ENCODE measurements around the gene PDCD1LG2. TPM values are rescaled to one million over a fixed set of nuclear protein-coding genes. Genes with fewer than 3 reads are reported as not detected.

Gene PDCD1LG2
- total RNA-seq, 1 donor from 2014 or later = 3.7 TPM

DNA sequence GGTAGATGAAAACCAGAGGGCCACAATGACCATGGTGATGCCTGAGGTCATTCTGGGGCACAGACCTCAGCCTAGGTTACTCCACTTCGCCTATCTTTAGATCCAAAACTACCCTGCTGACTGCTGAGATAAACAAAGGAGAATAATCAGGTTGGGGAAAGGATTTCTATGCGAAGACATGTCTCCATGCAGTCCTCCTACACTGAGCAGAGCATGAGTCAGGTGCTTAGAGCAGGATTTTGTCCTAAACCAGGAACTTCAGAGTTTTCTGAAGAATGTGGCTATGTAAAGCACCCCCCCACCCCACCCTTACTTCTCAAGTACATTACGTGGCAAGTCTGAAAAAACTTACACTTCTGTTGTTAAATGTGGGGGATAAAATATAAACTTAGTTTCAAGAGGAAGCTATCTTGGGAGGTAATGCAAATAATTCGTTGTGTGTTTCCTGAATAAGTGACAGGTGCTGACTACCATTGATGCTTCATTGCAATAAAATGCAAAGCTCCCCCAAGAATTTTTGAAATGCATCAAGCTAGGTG, 19.4 kb downstream of the PDCD1LG2 start:
- no peak overlapping the region for H3K27ac ChIP-seq (ENCODE audit: low read depth, low read length)
- H3K4me3 ChIP-seq (ENCODE audit: low read length in 3 of 3) = no peak overlapping the region
- H3K9ac ChIP-seq (ENCODE audit: low read depth in 1 of 3, low read length in 3 of 3) = no peak overlapping the region
- H3K4me1 ChIP-seq (ENCODE audit: control insufficient read depth in 3 of 3, insufficient read depth in 3 of 3, low read length in 3 of 3) = peaks cover 0 to 7% (median 0%) of the 10 kb centered on the region in 3 donors
- H3K36me3 ChIP-seq (ENCODE audit: control insufficient read depth in 3 of 3, insufficient read depth in 3 of 3, low read length in 3 of 3) = peaks cover 0 to under 1% (median 0%) of the 10 kb centered on the region in 3 donors
- no peaks in the 10 kb centered on the region for H3K9me3 ChIP-seq (ENCODE audit: control insufficient read depth in 3 of 3, low read length in 3 of 3)
- no peaks in the 10 kb centered on the region for H3K27me3 ChIP-seq (ENCODE audit: control insufficient read depth in 3 of 3, insufficient read depth in 3 of 3, low read length in 3 of 3)

GRCh38 chr9:5531101-5531882, 21.0 kb downstream of the PDCD1LG2 start:
- Histone ChIP-seq H3K27me3 (ENCODE audit: control insufficient read depth in 3 of 3, insufficient read depth in 3 of 3, low read length in 3 of 3) (no peaks in the 10 kb centered on the region), H3K4me1 (ENCODE audit: control insufficient read depth in 3 of 3, insufficient read depth in 3 of 3, low read length in 3 of 3) (peaks cover 0 to 8% (median 0%) of the 10 kb centered on the region in 3 donors), H3K4me3 (ENCODE audit: low read length in 3 of 3) (no peak overlapping the region), H3K9me3 (ENCODE audit: control insufficient read depth in 3 of 3, low read length in 3 of 3) (no peaks in the 10 kb centered on the region), H3K36me3 (ENCODE audit: control insufficient read depth in 3 of 3, insufficient read depth in 3 of 3, low read length in 3 of 3) (peaks cover 0 to 2% (median 0%) of the 10 kb centered on the region in 3 donors), H3K27ac (ENCODE audit: low read depth, low read length) (no peak overlapping the region), H3K9ac (ENCODE audit: low read depth in 1 of 3, low read length in 3 of 3) (no peak overlapping the region)

GRCh38 chr9:5532306-5532705, 22.0 kb downstream of the PDCD1LG2 start:
- Histone ChIP-seq H3K4me3 (ENCODE audit: low read length in 3 of 3) (no peak overlapping the region), H3K27me3 (ENCODE audit: control insufficient read depth in 3 of 3, insufficient read depth in 3 of 3, low read length in 3 of 3) (no peaks in the 10 kb centered on the region), H3K27ac (ENCODE audit: low read depth, low read length) (no peak overlapping the region), H3K9me3 (ENCODE audit: control insufficient read depth in 3 of 3, low read length in 3 of 3) (no peaks in the 10 kb centered on the region), H3K4me1 (ENCODE audit: control insufficient read depth in 3 of 3, insufficient read depth in 3 of 3, low read length in 3 of 3) (peaks cover 0 to 8% (median 0%) of the 10 kb centered on the region in 3 donors), H3K36me3 (ENCODE audit: control insufficient read depth in 3 of 3, insufficient read depth in 3 of 3, low read length in 3 of 3) (peaks cover 0 to 2% (median 0%) of the 10 kb centered on the region in 3 donors), H3K9ac (ENCODE audit: low read depth in 1 of 3, low read length in 3 of 3) (no peak overlapping the region)

DNA sequence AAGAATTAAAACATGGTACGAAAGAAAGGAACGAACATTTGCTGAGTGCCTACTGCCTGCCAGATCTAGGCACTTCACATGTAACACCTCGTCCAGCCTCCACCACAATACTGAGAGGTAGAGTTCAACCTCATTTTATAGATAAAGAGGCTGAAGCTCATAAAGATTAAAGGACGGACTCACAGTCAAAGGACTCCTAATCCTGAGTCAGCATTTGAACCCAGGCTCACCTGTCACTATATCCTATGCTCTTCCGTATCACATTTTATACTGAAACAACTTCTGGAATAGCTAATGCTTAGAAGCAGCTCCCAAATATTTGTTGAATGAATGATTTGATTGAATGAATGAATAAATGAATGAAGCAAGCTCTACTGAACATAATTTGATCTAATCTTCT, 22.5 kb downstream of the PDCD1LG2 start:
- Histone ChIP-seq H3K4me1 (ENCODE audit: control insufficient read depth in 3 of 3, insufficient read depth in 3 of 3, low read length in 3 of 3) (peaks cover 0 to 8% (median 0%) of the 10 kb centered on the region in 3 donors), H3K9me3 (ENCODE audit: control insufficient read depth in 3 of 3, low read length in 3 of 3) (no peaks in the 10 kb centered on the region), H3K4me3 (ENCODE audit: low read length in 3 of 3) (no peak overlapping the region), H3K27ac (ENCODE audit: low read depth, low read length) (no peak overlapping the region), H3K9ac (ENCODE audit: low read depth in 1 of 3, low read length in 3 of 3) (no peak overlapping the region), H3K27me3 (ENCODE audit: control insufficient read depth in 3 of 3, insufficient read depth in 3 of 3, low read length in 3 of 3) (no peaks in the 10 kb centered on the region), H3K36me3 (ENCODE audit: control insufficient read depth in 3 of 3, insufficient read depth in 3 of 3, low read length in 3 of 3) (peaks cover 0 to 2% (median 0%) of the 10 kb centered on the region in 3 donors)

GRCh38 chr9:5536684-5537083, 26.4 kb downstream of the PDCD1LG2 start:
- Histone ChIP-seq H3K27ac (ENCODE audit: low read depth, low read length) (no peak overlapping the region), H3K4me3 (ENCODE audit: low read length in 3 of 3) (no peak overlapping the region), H3K36me3 (ENCODE audit: control insufficient read depth in 3 of 3, insufficient read depth in 3 of 3, low read length in 3 of 3) (peaks cover 0 to 2% (median 0%) of the 10 kb centered on the region in 3 donors), H3K9ac (ENCODE audit: low read depth in 1 of 3, low read length in 3 of 3) (no peak overlapping the region), H3K27me3 (ENCODE audit: control insufficient read depth in 3 of 3, insufficient read depth in 3 of 3, low read length in 3 of 3) (no peaks in the 10 kb centered on the region), H3K9me3 (ENCODE audit: control insufficient read depth in 3 of 3, low read length in 3 of 3) (no peaks in the 10 kb centered on the region), H3K4me1 (ENCODE audit: control insufficient read depth in 3 of 3, insufficient read depth in 3 of 3, low read length in 3 of 3) (peaks cover 0 to 5% (median 0%) of the 10 kb centered on the region in 3 donors)

DNA sequence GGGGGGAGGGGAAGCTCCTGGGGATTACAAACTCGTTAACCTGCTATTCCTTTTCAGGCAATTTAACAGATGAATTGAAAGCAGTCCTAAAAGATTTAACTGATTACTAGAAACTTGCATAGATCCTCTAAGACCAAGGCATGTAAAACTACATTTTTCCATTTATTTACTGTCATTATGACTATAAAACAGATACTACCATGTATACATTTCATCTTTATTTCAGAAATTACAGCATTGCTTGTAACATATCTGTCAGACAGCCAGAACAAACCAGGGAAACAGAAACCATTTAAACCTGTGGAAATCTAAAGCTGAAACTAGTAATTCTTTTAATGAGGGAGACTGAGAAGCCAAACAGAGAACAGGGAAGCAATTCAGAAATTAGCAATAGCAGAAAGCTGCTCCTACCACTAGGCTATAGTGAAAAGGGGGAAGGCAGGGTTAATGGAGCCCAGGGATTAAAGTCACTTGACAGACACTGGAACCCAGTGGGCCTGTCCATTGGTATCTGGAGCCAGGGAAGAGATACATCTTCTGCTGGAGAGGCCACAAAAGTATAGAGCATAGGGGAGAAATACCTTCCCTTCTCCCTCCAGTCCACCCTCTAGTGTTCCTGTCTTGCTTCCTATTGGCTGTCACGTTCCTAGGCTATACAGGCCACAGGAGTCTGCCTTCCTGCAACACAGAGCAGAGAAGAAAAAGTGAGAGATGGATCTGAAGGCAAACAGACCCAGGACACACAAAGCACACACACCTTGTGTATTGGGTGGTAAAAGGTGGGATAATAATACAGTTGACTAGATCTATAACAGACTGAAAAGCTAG, 33.8 kb downstream of the PDCD1LG2 start:
- no peak overlapping the region for H3K9ac ChIP-seq (ENCODE audit: low read depth in 1 of 3, low read length in 3 of 3)
- no peak overlapping the region for H3K27ac ChIP-seq (ENCODE audit: low read depth, low read length)
- H3K36me3 ChIP-seq (ENCODE audit: control insufficient read depth in 3 of 3, insufficient read depth in 3 of 3, low read length in 3 of 3) = no peaks in the 10 kb centered on the region
- H3K4me1 ChIP-seq (ENCODE audit: control insufficient read depth in 3 of 3, insufficient read depth in 3 of 3, low read length in 3 of 3) = no peaks in the 10 kb centered on the region
- H3K9me3 ChIP-seq (ENCODE audit: control insufficient read depth in 3 of 3, low read length in 3 of 3) = no peaks in the 10 kb centered on the region
- no peaks in the 10 kb centered on the region for H3K27me3 ChIP-seq (ENCODE audit: control insufficient read depth in 3 of 3, insufficient read depth in 3 of 3, low read length in 3 of 3)
- H3K4me3 ChIP-seq (ENCODE audit: low read length in 3 of 3) = no peak overlapping the region

DNA sequence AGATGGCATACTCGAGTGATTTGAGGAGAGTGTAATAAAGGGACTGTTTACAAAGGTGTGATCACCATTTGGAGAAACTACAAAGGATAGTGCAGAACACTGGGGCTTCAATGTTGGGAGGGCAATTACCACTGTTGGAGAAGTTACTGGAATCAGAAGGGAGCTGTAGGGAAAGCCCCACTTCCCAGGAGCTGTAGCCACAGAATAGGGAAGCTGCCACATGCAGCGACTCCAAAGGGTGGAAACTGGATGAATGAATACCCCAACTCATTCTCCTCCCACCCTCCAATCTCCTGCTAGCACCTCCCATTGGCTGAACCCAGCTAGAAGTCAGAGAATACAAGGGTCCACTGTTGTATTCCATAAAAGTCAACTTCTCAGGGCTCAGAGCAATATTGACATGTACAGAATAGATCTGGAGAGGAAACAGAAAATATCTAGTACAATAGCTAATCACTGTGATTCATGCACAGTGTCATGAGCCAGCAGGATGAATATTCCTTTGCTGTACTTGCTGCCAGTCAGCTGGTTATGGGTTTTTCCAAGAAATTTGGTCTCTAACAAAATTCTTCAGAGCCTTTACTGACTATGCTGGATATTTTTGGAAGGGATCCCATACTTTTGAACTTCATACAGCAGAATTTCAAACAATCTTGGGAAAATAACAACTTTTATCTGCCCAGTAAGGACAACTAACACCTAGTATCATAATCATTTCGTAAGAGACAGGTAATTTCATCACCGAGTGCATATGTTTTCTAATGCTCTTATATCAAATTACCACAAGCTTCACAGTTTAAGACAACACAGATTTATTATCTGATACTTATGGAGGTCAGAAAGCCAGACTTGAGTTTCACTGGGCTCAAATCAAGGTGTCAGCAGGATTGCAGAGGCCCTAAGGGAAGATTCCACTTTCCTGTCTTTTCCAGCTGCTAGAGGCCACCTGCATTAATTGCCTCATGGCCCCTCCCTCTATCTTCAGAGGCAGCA, 39.6 kb downstream of the PDCD1LG2 start:
- H3K4me1 ChIP-seq (ENCODE audit: control insufficient read depth in 3 of 3, insufficient read depth in 3 of 3, low read length in 3 of 3) = peaks cover 10 to 34% (median 25%) of the 10 kb centered on the region in 3 donors
- H3K9me3 ChIP-seq (ENCODE audit: control insufficient read depth in 3 of 3, low read length in 3 of 3) = no peaks in the 10 kb centered on the region
- no peaks in the 10 kb centered on the region for H3K36me3 ChIP-seq (ENCODE audit: control insufficient read depth in 3 of 3, insufficient read depth in 3 of 3, low read length in 3 of 3)
- no peak overlapping the region for H3K4me3 ChIP-seq (ENCODE audit: low read length in 3 of 3)
- H3K27me3 ChIP-seq (ENCODE audit: control insufficient read depth in 3 of 3, insufficient read depth in 3 of 3, low read length in 3 of 3) = no peaks in the 10 kb centered on the region
- H3K9ac ChIP-seq (ENCODE audit: low read depth in 1 of 3, low read length in 3 of 3) = no peak overlapping the region
- no peak overlapping the region for H3K27ac ChIP-seq (ENCODE audit: low read depth, low read length)

DNA sequence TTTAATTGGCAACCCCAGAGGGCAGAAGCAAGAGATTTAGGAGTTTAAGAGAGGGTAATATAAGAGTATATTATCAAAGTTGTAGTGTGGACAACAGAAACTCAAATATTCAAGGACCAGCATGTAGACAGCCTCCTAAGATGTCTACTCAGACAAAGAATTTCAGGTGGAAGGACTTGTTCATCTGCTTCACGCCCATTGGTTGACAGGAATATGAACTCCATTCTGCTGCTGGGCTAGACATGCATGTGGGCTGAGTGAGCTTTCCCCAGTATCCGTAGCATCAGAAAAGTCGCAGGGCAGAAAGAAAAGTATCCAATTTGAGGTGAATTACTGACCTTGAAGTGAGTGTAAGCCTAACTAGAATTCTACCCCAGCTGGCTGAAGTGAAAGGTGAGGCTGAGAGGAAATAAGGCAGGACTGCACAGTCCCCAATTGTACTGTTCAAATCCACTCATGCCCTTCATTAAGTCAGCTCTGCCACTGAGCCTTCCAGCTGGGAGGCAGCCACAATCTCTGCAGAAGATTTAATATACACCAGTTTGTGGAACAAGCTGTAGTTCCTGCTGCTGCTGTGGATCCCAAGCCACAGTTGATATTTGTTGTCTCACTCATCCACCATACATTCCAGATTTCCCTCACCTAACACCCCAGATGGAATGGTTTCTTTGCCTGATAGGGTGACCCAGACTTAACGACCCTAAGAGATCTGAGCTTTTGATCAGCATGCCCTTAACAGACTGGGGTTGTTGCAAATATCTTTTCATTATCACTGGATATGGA, 41.2 kb downstream of the PDCD1LG2 start:
- Histone ChIP-seq H3K4me3 (ENCODE audit: low read length in 3 of 3) (no peak overlapping the region), H3K36me3 (ENCODE audit: control insufficient read depth in 3 of 3, insufficient read depth in 3 of 3, low read length in 3 of 3) (no peaks in the 10 kb centered on the region), H3K4me1 (ENCODE audit: control insufficient read depth in 3 of 3, insufficient read depth in 3 of 3, low read length in 3 of 3) (peaks cover 10 to 35% (median 26%) of the 10 kb centered on the region in 3 donors), H3K27ac (ENCODE audit: low read depth, low read length) (no peak overlapping the region), H3K9ac (ENCODE audit: low read depth in 1 of 3, low read length in 3 of 3) (no peak overlapping the region), H3K27me3 (ENCODE audit: control insufficient read depth in 3 of 3, insufficient read depth in 3 of 3, low read length in 3 of 3) (no peaks in the 10 kb centered on the region), H3K9me3 (ENCODE audit: control insufficient read depth in 3 of 3, low read length in 3 of 3) (no peaks in the 10 kb centered on the region)

GRCh38 chr9:5552301-5552700, 42.0 kb downstream of the PDCD1LG2 start:
- Histone ChIP-seq H3K36me3 (ENCODE audit: control insufficient read depth in 3 of 3, insufficient read depth in 3 of 3, low read length in 3 of 3) (no peaks in the 10 kb centered on the region), H3K4me1 (ENCODE audit: control insufficient read depth in 3 of 3, insufficient read depth in 3 of 3, low read length in 3 of 3) (peaks cover 12 to 38% (median 32%) of the 10 kb centered on the region in 3 donors), H3K27me3 (ENCODE audit: control insufficient read depth in 3 of 3, insufficient read depth in 3 of 3, low read length in 3 of 3) (no peaks in the 10 kb centered on the region), H3K4me3 (ENCODE audit: low read length in 3 of 3) (no peak overlapping the region), H3K9ac (ENCODE audit: low read depth in 1 of 3, low read length in 3 of 3) (no peak overlapping the region), H3K27ac (ENCODE audit: low read depth, low read length) (no peak overlapping the region), H3K9me3 (ENCODE audit: control insufficient read depth in 3 of 3, low read length in 3 of 3) (no peaks in the 10 kb centered on the region)
